ENCODE measurements around the gene AIG1.

Gene AIG1

GRCh38 chr6:143107911-143108761, 47.4 kb downstream of the AIG1 start:
- DNase-seq, result no peak
- Histone ChIP-seq H3K36me3 (no peaks in the 10 kb centered on the region), H3K4me3 (ENCODE audit: low read depth, low read length) (no peak overlapping the region), H3K27me3 (ENCODE audit: insufficient read depth, low read depth, severe bottlenecking) (no peaks in the 10 kb centered on the region), H3K9me3 (ENCODE audit: severe bottlenecking) (no peaks in the 10 kb centered on the region), H3K27ac (no peak overlapping the region)
- TF ChIP-seq CTCF (IDR thresholded peaks at IDR 0.05; ENCODE audit: low read depth, low read length), result no peak

GRCh38 chr6:143109196-143109595, 48.5 kb downstream of the AIG1 start:
- Histone ChIP-seq H3K4me3 (ENCODE audit: low read depth, low read length) (no peak overlapping the region), H3K27me3 (ENCODE audit: insufficient read depth, low read depth, severe bottlenecking) (no peaks in the 10 kb centered on the region), H3K27ac (no peak overlapping the region), H3K36me3 (no peaks in the 10 kb centered on the region), H3K9me3 (ENCODE audit: severe bottlenecking) (no peaks in the 10 kb centered on the region)
- DNase-seq, result no peak
- TF ChIP-seq CTCF (IDR thresholded peaks at IDR 0.05; ENCODE audit: low read depth, low read length), result no peak

- no peak overlapping the region for H3K27ac ChIP-seq
- H3K4me3 ChIP-seq (ENCODE audit: low read depth, low read length), result no peak overlapping the region
- no peak for DNase-seq
- no peaks in the 10 kb centered on the region for H3K36me3 ChIP-seq
- H3K9me3 ChIP-seq (ENCODE audit: severe bottlenecking), result no peaks in the 10 kb centered on the region
- H3K27me3 ChIP-seq (ENCODE audit: insufficient read depth, low read depth, severe bottlenecking), result no peaks in the 10 kb centered on the region
- TF ChIP-seq CTCF (IDR thresholded peaks at IDR 0.05; ENCODE audit: low read depth, low read length), result no peak
These were observed 49.9 kb downstream of the AIG1 start for GRCh38 chr6:143110572-143110971.

- no peaks in the 10 kb centered on the region for H3K36me3 ChIP-seq
- no peak overlapping the region for H3K27ac ChIP-seq
- no peak for DNase-seq
- H3K9me3 ChIP-seq (ENCODE audit: severe bottlenecking), result no peaks in the 10 kb centered on the region
- no peaks in the 10 kb centered on the region for H3K27me3 ChIP-seq (ENCODE audit: insufficient read depth, low read depth, severe bottlenecking)
- no peak overlapping the region for H3K4me3 ChIP-seq (ENCODE audit: low read depth, low read length)
- no peak for TF ChIP-seq CTCF (IDR thresholded peaks at IDR 0.05; ENCODE audit: low read depth, low read length)
These were observed 50.3 kb downstream of the AIG1 start for GRCh38 chr6:143110996-143111395.

GRCh38 chr6:143111443-143111842, 50.8 kb downstream of the AIG1 start:
- no peak for DNase-seq
- no peaks in the 10 kb centered on the region for H3K9me3 ChIP-seq (ENCODE audit: severe bottlenecking)
- no peaks in the 10 kb centered on the region for H3K36me3 ChIP-seq
- H3K27me3 ChIP-seq (ENCODE audit: insufficient read depth, low read depth, severe bottlenecking), result no peaks in the 10 kb centered on the region
- TF ChIP-seq CTCF (IDR thresholded peaks at IDR 0.05; ENCODE audit: low read depth, low read length), result no peak
- H3K4me3 ChIP-seq (ENCODE audit: low read depth, low read length), result no peak overlapping the region
- H3K27ac ChIP-seq, result no peak overlapping the region

Data from WERI-Rb-1 (cell line).